Heart left ventricle (tissue), 16 donors: ENCODE results near the gene TRIM9. TPM values are rescaled to one million over a fixed set of nuclear protein-coding genes. Genes with fewer than 3 reads are reported as not detected.

Source experiments
- ATAC-seq, 4 donors: fragments of 200-7000 bp; cut with Tn5 transposase; one replicate each; pipeline ENCODE4 v1.9.1; 2020 to 2022; ENCODE audit warnings: moderate library complexity in 4 of 4, mild to moderate bottlenecking in 3 of 4, moderate number of reproducible peaks in 1 of 4
- DNase-seq, 5 donors: peaks; one replicate each; pipeline ENCODE4 v3.0.0-alpha.2; 2020
- H3K27ac ChIP-seq, 12 donors: fragments of 200-600 bp; sonication (generic) in 4 of 12; one replicate each; pipeline versions ENCODE4 v1.5.0 to v1.8.0; 2016 to 2022; ENCODE audit warnings: mild to moderate bottlenecking in 2 of 12
- H3K27me3 ChIP-seq, 9 donors: fragments of 200-600 bp; sonication (generic) in 2 of 9; one replicate each; pipeline versions ENCODE4 v1.5.1 to v1.8.0; 2016 to 2022; ENCODE audit warnings: mild to moderate bottlenecking in 3 of 9
- H3K36me3 ChIP-seq, 9 donors: fragments of 200-600 bp; sonication (generic) in 2 of 9; one replicate each; pipeline versions ENCODE4 v1.5.0 to v1.8.0; 2018 to 2022; ENCODE audit warnings: mild to moderate bottlenecking in 2 of 9
- H3K4me1 ChIP-seq, 12 donors: fragments of 200-600 bp; sonication (generic) in 4 of 12; one replicate each; pipeline versions ENCODE4 v1.5.0 to v1.8.0; 2016 to 2022; ENCODE audit warnings: mild to moderate bottlenecking in 3 of 12
- H3K4me3 ChIP-seq, 12 donors: fragments of 200-600 bp; sonication (generic) in 4 of 12; one replicate each; pipeline versions ENCODE4 v1.5.0 to v1.8.0; 2017 to 2022; ENCODE audit warnings: mild to moderate bottlenecking in 9 of 12, moderate library complexity in 4 of 12
- H3K9me3 ChIP-seq, 12 donors: fragments of 200-600 bp; sonication (generic) in 4 of 12; one replicate each; pipeline versions ENCODE4 v1.5.0 to v1.8.0; 2016 to 2022; ENCODE audit warnings: mild to moderate bottlenecking in 1 of 12
- POLR2A ChIP-seq, 2 donors: fragments of 450-650 bp; IDR thresholded peaks; one replicate each; pipeline ENCODE4 v1.6.1; 2017; ENCODE audit warnings: antibody characterized with exemption in 2 of 2, mild to moderate bottlenecking in 2 of 2, moderate library complexity in 2 of 2
- WGBS, 4 donors: extraction: QIAGEN DNeasy Blood & Tissue Kit in 2 of 4; methylation state at CpG; one replicate each; pipeline versions ENCODE4 v1.1.5 to v1.1.7; 2013 to 2018; 5-methylcytosine and 5-hydroxymethylcytosine counted together
- intact Hi-C, 10 donors: fragments of 100-400 bp; cut with DNase I; formaldehyde crosslinking; loops; one replicate each; pipeline versions ENCODE4 v1.11.1 to v1.14.2; 2022
- polyA plus RNA-seq, 2 donors: library from polyadenylated mRNA; stranded (reverse); fragments of 200-250 nt; gene quantifications; one replicate each; pipeline ENCODE4 v1.2.3, GENCODE V29; 2013
- total RNA-seq, 9 donors: library from RNA; depleted of rRNA in 2 of 9; stranded (reverse); fragments of >200 nt in 2 of 9; fragmentation: NEBNext Ultra II Directional in 3 of 9; extraction: Animal tissue kit (Norgen Biotek cat#: 25700) in 3 of 9; gene quantifications; one replicate each; pipeline versions ENCODE4 v1.1.0 to v1.2.4, GENCODE V29; 2016 to 2023
- TF ChIP-seq, protein P1 (sequence below), 12 donors: fragments of 200-600 bp; sonication (generic) in 4 of 12; IDR thresholded peaks; one replicate each; pipeline versions ENCODE4 v1.5.0 to v1.8.0; 2018 to 2022; ENCODE audit warnings: antibody characterized with exemption in 12 of 12, mild to moderate bottlenecking in 5 of 12
- donor health status: ischemic (EF 13 %, LVEDD 7.1; RV severe dilation, severe dysfunction).
- donor health status: healthy with polysubstance abuse.
- donor health status: DM: no; HTN: yes; CAD: no.
- donor health status: DM: no; HTN: no; CAD: no.
- donor health status: ischemic (EF 25% LVEDD 6.9; RV normal size, moderate dysfunction).
- donor health status: ischemic (EF 25% LVEDD 5.7; RV mildly dilated, moderate dysfunction).
- donor health status: healthy.
- donor health status: DM: yes; HTN: yes; CAD: no.
- donor health status: ischemic (EF 35%, LVEDD 5.7; RV mildly dilated, moderate dysfunction).
- donor health status: nonischemic (EF 11% LVEDD 7.7; RV severe dilation, severe dysfunction).
- donor health status: DM: yes; HTN: yes; CAD: no.
- donor health status: PGD.
- donor health status: ischemic (EF 29% LVEDD 5.4; RV normal size, mild dysfunction).
- donor health status: nonischemic (EF 23%, LVEDD 6.1; RV moderate dilation, normal function).

The TRIM9 gene
- total and polyA plus RNA-seq, 11 donors = 0.20 to 1.7 (median 0.50) TPM

DNA sequence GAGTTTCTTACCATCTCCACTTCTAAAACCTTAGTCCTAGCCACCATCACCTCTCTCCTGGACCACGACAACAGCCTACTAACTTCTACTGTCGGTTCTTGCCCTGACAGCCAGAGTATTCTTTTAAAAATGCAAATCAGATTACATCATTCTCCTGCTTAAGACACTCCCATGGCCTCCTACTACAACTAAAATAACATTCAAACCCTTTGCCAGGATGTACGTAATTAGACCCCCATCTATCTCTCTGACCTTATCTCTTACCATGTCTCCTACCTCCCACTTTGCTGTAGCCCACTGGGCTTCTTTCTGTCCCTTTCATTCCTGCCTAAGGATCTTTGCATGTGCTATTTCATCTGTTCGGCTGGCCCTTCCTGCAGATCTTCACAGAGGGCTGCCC is 27.6 kb downstream of the TRIM9 start:
- intact Hi-C loops = no loop called here
- no peaks in the 10 kb centered on the region for H3K27me3 ChIP-seq
- peaks cover 0 to 23% (median 10%) of the 10 kb centered on the region in 12 donors for H3K9me3 ChIP-seq
- peaks cover 0 to 3% (median 0%) of the 10 kb centered on the region in 12 donors for H3K4me1 ChIP-seq
- WGBS, 4 donors = 39 to 56% (median 42%) methylated on average over 4 of the region's 4 CpGs
- no peaks in the 10 kb centered on the region for H3K36me3 ChIP-seq
- DNase-seq (no peak), ATAC-seq (no peak)
- no peak overlapping the region for H3K27ac ChIP-seq
- TF ChIP-seq POLR2A (IDR thresholded peaks at IDR 0.05) = no peak
- TF ChIP-seq, protein P1, sequence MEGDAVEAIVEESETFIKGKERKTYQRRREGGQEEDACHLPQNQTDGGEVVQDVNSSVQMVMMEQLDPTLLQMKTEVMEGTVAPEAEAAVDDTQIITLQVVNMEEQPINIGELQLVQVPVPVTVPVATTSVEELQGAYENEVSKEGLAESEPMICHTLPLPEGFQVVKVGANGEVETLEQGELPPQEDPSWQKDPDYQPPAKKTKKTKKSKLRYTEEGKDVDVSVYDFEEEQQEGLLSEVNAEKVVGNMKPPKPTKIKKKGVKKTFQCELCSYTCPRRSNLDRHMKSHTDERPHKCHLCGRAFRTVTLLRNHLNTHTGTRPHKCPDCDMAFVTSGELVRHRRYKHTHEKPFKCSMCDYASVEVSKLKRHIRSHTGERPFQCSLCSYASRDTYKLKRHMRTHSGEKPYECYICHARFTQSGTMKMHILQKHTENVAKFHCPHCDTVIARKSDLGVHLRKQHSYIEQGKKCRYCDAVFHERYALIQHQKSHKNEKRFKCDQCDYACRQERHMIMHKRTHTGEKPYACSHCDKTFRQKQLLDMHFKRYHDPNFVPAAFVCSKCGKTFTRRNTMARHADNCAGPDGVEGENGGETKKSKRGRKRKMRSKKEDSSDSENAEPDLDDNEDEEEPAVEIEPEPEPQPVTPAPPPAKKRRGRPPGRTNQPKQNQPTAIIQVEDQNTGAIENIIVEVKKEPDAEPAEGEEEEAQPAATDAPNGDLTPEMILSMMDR (IDR thresholded peaks at IDR 0.05) = no peak
- no peak overlapping the region for H3K4me3 ChIP-seq

DNA sequence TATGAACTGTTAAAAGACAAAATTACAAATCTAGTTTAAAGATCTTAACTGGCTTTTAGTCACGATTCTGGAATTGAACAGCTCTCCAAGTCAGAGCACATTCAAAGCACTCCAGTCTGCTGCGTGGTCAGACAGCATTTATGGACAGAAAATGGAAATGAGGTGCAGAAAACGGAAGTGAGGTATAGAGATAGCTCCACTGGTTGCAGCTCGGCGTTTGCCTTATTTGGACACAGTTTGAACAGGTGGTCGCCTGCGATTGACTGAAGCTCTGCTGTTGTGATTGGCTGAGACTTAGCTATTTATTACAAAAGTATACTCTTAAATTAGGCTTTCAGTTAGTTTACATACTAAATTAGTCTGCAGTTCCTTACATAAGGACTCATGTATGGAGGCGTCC is 28.3 kb downstream of the TRIM9 start:
- no peak for TF ChIP-seq POLR2A (IDR thresholded peaks at IDR 0.05)
- TF ChIP-seq, protein P1 (IDR thresholded peaks at IDR 0.05) = no peak
- Histone ChIP-seq H3K4me3 (no peak overlapping the region), H3K4me1 (no peaks in the 10 kb centered on the region), H3K36me3 (no peaks in the 10 kb centered on the region), H3K9me3 (peaks cover 0 to 25% (median 10%) of the 10 kb centered on the region in 12 donors), H3K27ac (no peak overlapping the region), H3K27me3 (no peaks in the 10 kb centered on the region)
- WGBS, 4 donors = 90 to 93% (median 91%) methylated on average over 8 of the region's 8 CpGs
- intact Hi-C loops = no loop called here
- ATAC-seq = no peak
- DNase-seq = no peak

DNA sequence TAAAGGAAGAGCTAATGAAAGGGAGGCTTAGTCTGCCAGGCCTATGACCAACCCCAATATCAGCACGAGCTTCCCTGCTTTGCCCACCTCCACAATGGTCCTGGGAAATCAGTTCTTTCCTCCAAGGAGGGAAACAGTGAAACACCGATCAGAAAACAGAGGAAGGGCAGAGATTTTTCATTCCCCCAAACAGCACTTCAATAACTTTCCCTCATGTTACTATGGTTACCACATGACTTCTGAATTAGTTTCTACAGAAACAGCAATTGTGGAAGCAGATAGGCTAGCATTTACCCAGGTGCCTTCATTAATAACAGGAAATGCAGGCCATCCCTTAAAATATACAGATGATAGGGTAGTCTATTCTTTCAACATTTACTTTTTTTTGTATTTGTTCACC is 35.9 kb downstream of the TRIM9 start:
- peaks cover 0 to 15% (median 7%) of the 10 kb centered on the region in 12 donors for H3K9me3 ChIP-seq
- no peak overlapping the region for H3K4me3 ChIP-seq
- DNase-seq = no peak
- no peaks in the 10 kb centered on the region for H3K36me3 ChIP-seq
- H3K27me3 ChIP-seq = no peaks in the 10 kb centered on the region
- no peak for ATAC-seq
- H3K27ac ChIP-seq = no peak overlapping the region
- 74 to 84% (median 82%) methylated on average over 2 of the region's 2 CpGs for WGBS, 4 donors
- TF ChIP-seq, protein P1 (IDR thresholded peaks at IDR 0.05) = no peak
- TF ChIP-seq POLR2A (IDR thresholded peaks at IDR 0.05) = no peak
- intact Hi-C loops = no loop called here
- no peaks in the 10 kb centered on the region for H3K4me1 ChIP-seq

DNA sequence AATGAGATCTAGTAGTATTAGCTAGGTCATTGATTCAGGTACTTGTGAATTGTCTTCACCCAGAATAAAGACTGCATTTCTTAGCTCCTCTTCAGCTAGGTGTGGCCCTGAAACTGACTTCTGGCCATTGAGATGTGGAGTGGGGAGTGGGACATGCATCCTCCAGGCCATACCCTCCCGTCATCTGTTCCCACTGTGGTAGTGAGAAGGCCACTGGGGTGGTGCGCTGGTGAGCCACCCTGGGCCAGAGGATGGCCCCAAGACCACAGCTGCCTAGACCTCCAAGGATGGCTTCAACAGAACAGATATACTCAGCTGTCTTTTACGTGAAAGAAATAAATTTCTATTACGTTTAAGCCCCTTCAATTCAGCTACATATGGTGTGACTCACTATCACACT is 36.5 kb downstream of the TRIM9 start:
- Histone ChIP-seq H3K4me1 (no peaks in the 10 kb centered on the region), H3K4me3 (no peak overlapping the region), H3K9me3 (peaks cover 0 to 13% (median 6%) of the 10 kb centered on the region in 12 donors), H3K27ac (no peak overlapping the region), H3K36me3 (no peaks in the 10 kb centered on the region), H3K27me3 (no peaks in the 10 kb centered on the region)
- DNase-seq (no peak), ATAC-seq (no peak)
- 86 to 97% (median 94%) methylated on average over 4 of the region's 4 CpGs for WGBS, 4 donors
- no peak for TF ChIP-seq POLR2A (IDR thresholded peaks at IDR 0.05)
- TF ChIP-seq, protein P1 (IDR thresholded peaks at IDR 0.05) = no peak
- intact Hi-C loops = no loop called here
